Fibroblast of lung (primary cell): Measurements from ENCODE around the gene USH2A. TPM values are rescaled to one million over a fixed set of nuclear protein-coding genes. Genes with fewer than 3 reads are reported as not detected.

Experiments used
- DNase-seq, 2 donors: peaks; one replicate each; pipeline versions ENCODE4 v3.0.0 to v3.0.0-alpha.2; 2010; ENCODE audit warnings: low read depth in 2 of 2
- H2AFZ ChIP-seq: 2 replicates; pipeline ENCODE4 v1.5.1; 2012; ENCODE audit warnings: low read length, control low read depth, inconsistent platforms
- H3K27ac ChIP-seq: 2 replicates; pipeline ENCODE4 v1.5.1; 2011; ENCODE audit warnings: low read length, control low read depth; ENCODE audit not compliant: insufficient read depth
- H3K27me3 ChIP-seq: 2 replicates; pipeline ENCODE4 v1.5.1; 2011; ENCODE audit warnings: mild to moderate bottlenecking, low read length; ENCODE audit not compliant: control insufficient read depth, insufficient read depth
- H3K36me3 ChIP-seq: 2 replicates; pipeline ENCODE4 v1.5.1; 2011; ENCODE audit warnings: low read length; ENCODE audit not compliant: control insufficient read depth, insufficient read depth
- H3K4me1 ChIP-seq: 2 replicates; pipeline ENCODE4 v1.5.1; 2011; ENCODE audit warnings: low read length; ENCODE audit not compliant: control insufficient read depth, insufficient read depth; ENCODE audit errors: extremely low read depth
- H3K4me2 ChIP-seq: 2 replicates; pipeline ENCODE4 v1.5.1; 2011; ENCODE audit warnings: low read length, control low read depth; ENCODE audit not compliant: insufficient read depth; ENCODE audit errors: extremely low read depth
- H3K4me3 ChIP-seq, 4 experiments: fragments of 200-600 bp in 1 of 4; sonication (generic) in 1 of 4; replicated peaks in 1 of 4; 2 replicates each; pipeline ENCODE4 v1.5.1; 2011 to 2016; ENCODE audit warnings: low read length in 4 of 4, low read depth in 3 of 4, mild to moderate bottlenecking in 3 of 4, control low read depth in 2 of 4, inconsistent platforms in 1 of 4, mixed read lengths in 1 of 4; ENCODE audit not compliant: insufficient read depth in 1 of 4; ENCODE audit errors: control extremely low read depth in 1 of 4
- H3K79me2 ChIP-seq: 2 replicates; pipeline ENCODE4 v1.5.1; 2012; ENCODE audit warnings: mild to moderate bottlenecking, low read length, inconsistent platforms; ENCODE audit not compliant: control insufficient read depth, insufficient read depth
- H3K9ac ChIP-seq: 2 replicates; pipeline ENCODE4 v1.5.1; 2011; ENCODE audit warnings: mild to moderate bottlenecking, low read length, control low read depth; ENCODE audit not compliant: insufficient read depth
- H3K9me3 ChIP-seq: 2 replicates; pipeline ENCODE4 v1.5.1; 2012; ENCODE audit warnings: low read depth, low read length; ENCODE audit not compliant: control insufficient read depth, insufficient read depth
- H4K20me1 ChIP-seq: 2 replicates; pipeline ENCODE4 v1.5.1; 2011; ENCODE audit warnings: low read length; ENCODE audit not compliant: control insufficient read depth, insufficient read depth; ENCODE audit errors: extremely low read depth
- EZH2 ChIP-seq: IDR thresholded peaks from 2 replicates; pipeline ENCODE4 v1.5.1; 2012; ENCODE audit warnings: low read length, control low read depth, mild to moderate bottlenecking; ENCODE audit errors: missing control alignments
- polyA plus RNA-seq, 2 donors: library from polyadenylated mRNA; depleted of rRNA in 1 of 2; stranded (reverse) in 1 of 2; unstranded in 1 of 2; fragments of >200 nt; gene quantifications; 2 replicates each; pipeline ENCODE4 v1.2.1, GENCODE V29; 2011 to 2012; ENCODE audit warnings: missing spikeins in 1 of 2
- total RNA-seq: library from RNA; depleted of rRNA; stranded (reverse); fragments of >200 nt; gene quantifications from 2 replicates; pipeline ENCODE4 v1.2.1, GENCODE V29; 2014
- TF ChIP-seq, protein P1 (sequence below), 2 donors: IDR thresholded peaks in 1 of 2; conservative IDR thresholded peaks in 1 of 2; 1 replicate in 1 of 2; 2 replicates in 1 of 2; pipeline ENCODE4 v1.5.1; 2011 to 2012; ENCODE audit warnings: low read length in 2 of 2, control low read depth in 1 of 2, inconsistent platforms in 1 of 2, low read depth in 1 of 2, mild to moderate bottlenecking in 1 of 2

Gene USH2A
- total and polyA plus RNA-seq, 2 donors (not counting 1 experiment from before 2014, with no cell fraction given) = under 0.01 to 0.01 TPM

GRCh38 chr1:216073793-216074595 is 349.3 kb downstream of the USH2A start:
- Histone ChIP-seq H3K36me3 (no peaks in the 10 kb centered on the region), H3K4me2 (no peak overlapping the region), H3K9ac (no peak overlapping the region), H3K27ac (no peak overlapping the region), H3K4me1 (no peaks in the 10 kb centered on the region), H3K4me3 (no peak overlapping the region), H2AFZ (no peak overlapping the region), H4K20me1 (no peaks in the 10 kb centered on the region), H3K9me3 (no peaks in the 10 kb centered on the region), H3K79me2 (no peaks in the 10 kb centered on the region), H3K27me3 (no peaks in the 10 kb centered on the region)
- no peak for DNase-seq
- no peak for TF ChIP-seq EZH2
- TF ChIP-seq, protein P1, sequence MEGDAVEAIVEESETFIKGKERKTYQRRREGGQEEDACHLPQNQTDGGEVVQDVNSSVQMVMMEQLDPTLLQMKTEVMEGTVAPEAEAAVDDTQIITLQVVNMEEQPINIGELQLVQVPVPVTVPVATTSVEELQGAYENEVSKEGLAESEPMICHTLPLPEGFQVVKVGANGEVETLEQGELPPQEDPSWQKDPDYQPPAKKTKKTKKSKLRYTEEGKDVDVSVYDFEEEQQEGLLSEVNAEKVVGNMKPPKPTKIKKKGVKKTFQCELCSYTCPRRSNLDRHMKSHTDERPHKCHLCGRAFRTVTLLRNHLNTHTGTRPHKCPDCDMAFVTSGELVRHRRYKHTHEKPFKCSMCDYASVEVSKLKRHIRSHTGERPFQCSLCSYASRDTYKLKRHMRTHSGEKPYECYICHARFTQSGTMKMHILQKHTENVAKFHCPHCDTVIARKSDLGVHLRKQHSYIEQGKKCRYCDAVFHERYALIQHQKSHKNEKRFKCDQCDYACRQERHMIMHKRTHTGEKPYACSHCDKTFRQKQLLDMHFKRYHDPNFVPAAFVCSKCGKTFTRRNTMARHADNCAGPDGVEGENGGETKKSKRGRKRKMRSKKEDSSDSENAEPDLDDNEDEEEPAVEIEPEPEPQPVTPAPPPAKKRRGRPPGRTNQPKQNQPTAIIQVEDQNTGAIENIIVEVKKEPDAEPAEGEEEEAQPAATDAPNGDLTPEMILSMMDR (conservative IDR thresholded peaks at IDR 0.05 in 1 of 2, IDR thresholded peaks at IDR 0.05 in 1 of 2; ENCODE audit: low read depth in 1 of 2, low read length in 2 of 2) = no peak

DNA sequence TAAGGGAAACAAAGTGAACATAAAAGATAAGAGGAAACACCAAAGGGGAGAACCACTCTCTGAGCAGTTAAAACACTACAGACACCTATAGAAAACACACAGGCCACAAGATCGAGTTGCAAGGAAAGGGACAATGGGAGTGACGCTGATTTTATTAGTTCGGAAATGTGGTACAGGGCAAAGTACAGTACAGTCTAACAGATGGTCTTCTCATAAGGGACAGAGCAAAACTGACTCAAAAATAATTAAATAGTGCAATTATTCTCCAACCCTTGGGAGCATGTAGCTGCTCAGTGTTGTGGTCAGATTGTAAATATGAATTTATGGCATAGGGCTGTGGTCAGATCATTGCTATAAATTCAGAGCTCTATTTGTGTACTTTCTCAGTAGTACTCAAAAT is 352.0 kb downstream of the USH2A start:
- no peaks in the 10 kb centered on the region for H3K36me3 ChIP-seq
- no peak overlapping the region for H3K9ac ChIP-seq
- TF ChIP-seq EZH2 = no peak
- TF ChIP-seq, protein P1 (conservative IDR thresholded peaks at IDR 0.05 in 1 of 2, IDR thresholded peaks at IDR 0.05 in 1 of 2; ENCODE audit: low read depth in 1 of 2, low read length in 2 of 2) = no peak
- no peaks in the 10 kb centered on the region for H3K4me1 ChIP-seq
- H3K4me2 ChIP-seq = no peak overlapping the region
- no peak overlapping the region for H3K4me3 ChIP-seq
- DNase-seq = no peak
- H2AFZ ChIP-seq = no peak overlapping the region
- no peak overlapping the region for H3K27ac ChIP-seq
- no peaks in the 10 kb centered on the region for H3K9me3 ChIP-seq
- no peaks in the 10 kb centered on the region for H4K20me1 ChIP-seq
- no peaks in the 10 kb centered on the region for H3K27me3 ChIP-seq
- H3K79me2 ChIP-seq = no peaks in the 10 kb centered on the region

DNA sequence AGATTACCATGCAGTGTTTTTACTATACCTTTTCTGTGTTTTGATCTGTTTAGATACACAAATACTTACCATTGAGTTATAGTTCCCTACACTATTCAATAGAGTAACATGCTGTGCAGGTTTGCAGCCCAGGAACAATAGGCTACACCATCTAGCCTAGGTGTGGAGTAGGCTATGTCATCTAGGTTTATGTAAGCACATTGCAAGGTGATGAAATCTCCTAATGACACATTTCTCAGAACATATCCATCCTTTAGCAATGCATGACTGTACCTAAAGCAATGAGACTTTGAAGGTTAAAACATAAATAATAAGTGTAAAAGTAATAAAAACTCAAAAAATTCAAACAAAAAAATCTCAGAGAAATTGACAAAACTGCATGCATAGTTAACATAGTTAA is 358.6 kb downstream of the USH2A start:
- H3K27me3 ChIP-seq = no peaks in the 10 kb centered on the region
- no peak for DNase-seq
- no peaks in the 10 kb centered on the region for H3K4me1 ChIP-seq
- no peaks in the 10 kb centered on the region for H4K20me1 ChIP-seq
- no peaks in the 10 kb centered on the region for H3K79me2 ChIP-seq
- no peak overlapping the region for H3K27ac ChIP-seq
- no peak overlapping the region for H2AFZ ChIP-seq
- H3K9me3 ChIP-seq = no peaks in the 10 kb centered on the region
- TF ChIP-seq EZH2 = no peak
- TF ChIP-seq, protein P1 (conservative IDR thresholded peaks at IDR 0.05 in 1 of 2, IDR thresholded peaks at IDR 0.05 in 1 of 2; ENCODE audit: low read depth in 1 of 2, low read length in 2 of 2) = no peak
- H3K9ac ChIP-seq = no peak overlapping the region
- no peaks in the 10 kb centered on the region for H3K36me3 ChIP-seq
- H3K4me3 ChIP-seq = no peak overlapping the region
- no peak overlapping the region for H3K4me2 ChIP-seq
